Stimulated activated CD4-positive, alpha-beta T cell treated with anti-CD3 and anti-CD28 coated beads, Interleukin-4, amount 100 ng/mL, for 1 hour (primary cell): ENCODE measurements around the gene OPA1.

Source experiments
- DNase-seq: peaks from one replicate; pipeline ENCODE4 v3.0.0-alpha.2; 2020

The OPA1 gene

GRCh38 chr3:193650585-193650984, 57.6 kb downstream of the OPA1 start:
- no peak for DNase-seq

- no peak for DNase-seq
These were observed 62.9 kb downstream of the OPA1 start for GRCh38 chr3:193655831-193656433.

GRCh38 chr3:193656445-193656844, 63.4 kb downstream of the OPA1 start:
- DNase-seq, result no peak

- DNase-seq, result no peak
These were observed 63.9 kb downstream of the OPA1 start for GRCh38 chr3:193656878-193657282.

GRCh38 chr3:193660171-193660570, 67.2 kb downstream of the OPA1 start:
- DNase-seq, result no peak

GRCh38 chr3:193660698-193661411, 67.8 kb downstream of the OPA1 start:
- DNase-seq, result no peak

- no peak for DNase-seq
These were observed 69.8 kb downstream of the OPA1 start for GRCh38 chr3:193662757-193663322.

- no peak for DNase-seq
These were observed 72.5 kb downstream of the OPA1 start for GRCh38 chr3:193665370-193665989.

GRCh38 chr3:193673845-193674244, 80.8 kb downstream of the OPA1 start:
- DNase-seq, result no peak

- DNase-seq, result no peak
These were observed 81.7 kb downstream of the OPA1 start for GRCh38 chr3:193674714-193675113.

GRCh38 chr3:193677734-193678133, 84.7 kb downstream of the OPA1 start:
- no peak for DNase-seq

GRCh38 chr3:193680220-193680619, 87.2 kb downstream of the OPA1 start:
- no peak for DNase-seq

- DNase-seq, result no peak
These were observed 88.6 kb downstream of the OPA1 start for GRCh38 chr3:193681631-193682030.

GRCh38 chr3:193686665-193687483, 93.9 kb downstream of the OPA1 start:
- DNase-seq, result no peak

- no peak for DNase-seq
These were observed 96.1 kb downstream of the OPA1 start for GRCh38 chr3:193688834-193689714.

- no peak for DNase-seq
These were observed 100.8 kb downstream of the OPA1 start for GRCh38 chr3:193693774-193694173.

- DNase-seq, result no peak
These were observed 109.1 kb downstream of the OPA1 start for GRCh38 chr3:193701953-193702635.

- no peak for DNase-seq
These were observed 110.0 kb downstream of the OPA1 start for GRCh38 chr3:193702967-193703366.

GRCh38 chr3:193704431-193704830, 111.4 kb downstream of the OPA1 start:
- DNase-seq, result no peak

GRCh38 chr3:193708270-193708669, 115.3 kb downstream of the OPA1 start:
- DNase-seq, result no peak
